Colon (tissue), 2 donors: ENCODE data around the gene KIF1C.

Experiments
- FAIRE-seq: peaks from 2 replicates; lab custom pipeline; 2012; peaks lifted over from hg19 to GRCh38; lab: Jason Lieb, UNC
- donor health status: control.
- donor health status: control.

The KIF1C gene

GRCh38 chr17:4969047-4969550 is 28.7 kb upstream of the KIF1C start:
- FAIRE-seq: no peak

- no peak for FAIRE-seq
These were observed 28.1 kb upstream of the KIF1C start for GRCh38 chr17:4969551-4970173.

GRCh38 chr17:4970273-4970672 is 27.5 kb upstream of the KIF1C start:
- FAIRE-seq: no peak

GRCh38 chr17:4971826-4972225 is 25.9 kb upstream of the KIF1C start:
- no peak for FAIRE-seq

GRCh38 chr17:4972322-4972721 is 25.4 kb upstream of the KIF1C start:
- no peak for FAIRE-seq

GRCh38 chr17:4972752-4973151 is 25.0 kb upstream of the KIF1C start:
- FAIRE-seq: no peak

GRCh38 chr17:4973256-4974114 is 24.3 kb upstream of the KIF1C start:
- FAIRE-seq: no peak

GRCh38 chr17:4974115-4974670 is 23.6 kb upstream of the KIF1C start:
- no peak for FAIRE-seq

- no peak for FAIRE-seq
These were observed 19.0 kb upstream of the KIF1C start for GRCh38 chr17:4978726-4979125.

- FAIRE-seq: no peak
These were observed 17.0 kb upstream of the KIF1C start for GRCh38 chr17:4980644-4981216.

GRCh38 chr17:4982305-4982704 is 15.4 kb upstream of the KIF1C start:
- no peak for FAIRE-seq

- no peak for FAIRE-seq
These were observed 11.3 kb upstream of the KIF1C start for GRCh38 chr17:4986403-4986802.

GRCh38 chr17:4986951-4987766 is 10.6 kb upstream of the KIF1C start, which contains the start of gene CAMTA2:
CAMTA2 (minus strand) TSS chr17:4987675; CDS start chr17:4986222, 1,453 bp downstream.
- FAIRE-seq: no peak

- FAIRE-seq: no peak
These were observed 9.8 kb upstream of the KIF1C start for GRCh38 chr17:4987767-4988567.

- FAIRE-seq: no peak
These were observed 3.6 kb upstream of the KIF1C start for GRCh38 chr17:4994081-4994595.

GRCh38 chr17:4998027-4998731 is 429 bp downstream of the KIF1C start:
- FAIRE-seq: no peak

GRCh38 chr17:4998732-4999429 is 1.1 kb downstream of the KIF1C start:
- no peak for FAIRE-seq

- no peak for FAIRE-seq
These were observed 1.8 kb downstream of the KIF1C start for GRCh38 chr17:4999430-5000093.

GRCh38 chr17:5000237-5000639 is 2.5 kb downstream of the KIF1C start:
- FAIRE-seq: no peak
